Osteocyte (in vitro differentiated cells): ENCODE data around the gene DAAM1. TPM values are rescaled to one million over a fixed set of nuclear protein-coding genes. Genes with fewer than 3 reads are reported as not detected.

ENCODE experiments used
- DNase-seq: peaks from one replicate; pipeline ENCODE4 v3.0.0; 2021; ENCODE audit warnings: mixed read lengths; ENCODE audit not compliant: unreplicated experiment; ENCODE audit errors: extremely low spot score
- H3K27ac Mint-ChIP-seq: one replicate; pipeline ENCODE4 v1.8.0; 2021; ENCODE audit warnings: mild to moderate bottlenecking, mixed read lengths; ENCODE audit not compliant: unreplicated experiment
- H3K27me3 Mint-ChIP-seq: one replicate; pipeline ENCODE4 v1.8.0; 2021; ENCODE audit warnings: mixed read lengths; ENCODE audit not compliant: unreplicated experiment
- H3K36me3 Mint-ChIP-seq: one replicate; pipeline ENCODE4 v1.8.0; 2021; ENCODE audit warnings: mixed read lengths; ENCODE audit not compliant: unreplicated experiment
- H3K4me1 Mint-ChIP-seq: one replicate; pipeline ENCODE4 v1.8.0; 2021; ENCODE audit warnings: mixed read lengths; ENCODE audit not compliant: unreplicated experiment
- H3K4me3 Mint-ChIP-seq: one replicate; pipeline ENCODE4 v1.8.0; 2021; ENCODE audit warnings: mild to moderate bottlenecking, moderate library complexity, mixed read lengths; ENCODE audit not compliant: unreplicated experiment
- H3K9me3 Mint-ChIP-seq: one replicate; pipeline ENCODE4 v1.8.0; 2021; ENCODE audit warnings: mixed read lengths; ENCODE audit not compliant: unreplicated experiment
- CTCF ChIP-seq: fragments of 200-600 bp; sonication (generic); IDR thresholded peaks from 2 replicates; pipeline ENCODE4 v1.5.0; 2021; ENCODE audit warnings: antibody characterized with exemption, mild to moderate bottlenecking, moderate library complexity
- total RNA-seq: library from RNA; stranded (reverse); gene quantifications from 2 replicates; pipeline ENCODE4 v1.2.1, GENCODE V29; 2021

DAAM1 gene
- total RNA-seq, 1 donor from 2014 or later = 22.8 TPM

GRCh38 chr14:59374048-59374447 is 185.6 kb downstream of the DAAM1 start:
- peaks cover 4% of the 10 kb centered on the region for H3K36me3 Mint-ChIP-seq
- H3K4me1 Mint-ChIP-seq = no peaks in the 10 kb centered on the region
- H3K9me3 Mint-ChIP-seq = no peaks in the 10 kb centered on the region
- H3K27ac Mint-ChIP-seq = no peak overlapping the region
- no peaks in the 10 kb centered on the region for H3K27me3 Mint-ChIP-seq
- no peak overlapping the region for H3K4me3 Mint-ChIP-seq
- DNase-seq = no peak
- TF ChIP-seq CTCF = no peak

GRCh38 chr14:59376686-59377085 is 188.2 kb downstream of the DAAM1 start:
- H3K27ac Mint-ChIP-seq = no peak overlapping the region
- DNase-seq = no peak
- H3K36me3 Mint-ChIP-seq = peaks cover 1% of the 10 kb centered on the region
- no peaks in the 10 kb centered on the region for H3K4me1 Mint-ChIP-seq
- no peaks in the 10 kb centered on the region for H3K27me3 Mint-ChIP-seq
- H3K9me3 Mint-ChIP-seq = no peaks in the 10 kb centered on the region
- no peak overlapping the region for H3K4me3 Mint-ChIP-seq
- no peak for TF ChIP-seq CTCF

GRCh38 chr14:59377491-59377890 is 189.0 kb downstream of the DAAM1 start:
- no peak overlapping the region for H3K27ac Mint-ChIP-seq
- DNase-seq = no peak
- peaks cover 3% of the 10 kb centered on the region for H3K9me3 Mint-ChIP-seq
- H3K4me1 Mint-ChIP-seq = no peaks in the 10 kb centered on the region
- H3K4me3 Mint-ChIP-seq = no peak overlapping the region
- no peak for TF ChIP-seq CTCF
- H3K27me3 Mint-ChIP-seq = peaks cover 3% of the 10 kb centered on the region
- H3K36me3 Mint-ChIP-seq = peaks cover 4% of the 10 kb centered on the region

GRCh38 chr14:59377991-59378601 is 189.6 kb downstream of the DAAM1 start:
- DNase-seq = no peak
- no peak overlapping the region for H3K4me3 Mint-ChIP-seq
- H3K4me1 Mint-ChIP-seq = no peaks in the 10 kb centered on the region
- peaks cover 9% of the 10 kb centered on the region for H3K9me3 Mint-ChIP-seq
- peaks cover 4% of the 10 kb centered on the region for H3K36me3 Mint-ChIP-seq
- H3K27ac Mint-ChIP-seq = no peak overlapping the region
- TF ChIP-seq CTCF = no peak
- peaks cover 3% of the 10 kb centered on the region for H3K27me3 Mint-ChIP-seq

GRCh38 chr14:59389936-59390335 is 201.5 kb downstream of the DAAM1 start:
- Mint-ChIP-seq H3K27me3 (no peaks in the 10 kb centered on the region), H3K27ac (no peak overlapping the region), H3K4me3 (no peak overlapping the region), H3K36me3 (no peaks in the 10 kb centered on the region), H3K4me1 (no peaks in the 10 kb centered on the region), H3K9me3 (peaks cover 12% of the 10 kb centered on the region)
- DNase-seq = no peak
- TF ChIP-seq CTCF = no peak
